Trophoblast cell (in vitro differentiated cells and primary cell): ENCODE results near the gene OR2A12.

Source experiments
- DNase-seq, 2 donors: peaks; one replicate each; pipeline ENCODE4 v3.0.0-alpha.2; 2016
- H2AFZ ChIP-seq: 2 replicates; pipeline ENCODE4 v1.6.1; 2013; ENCODE audit warnings: low read length, moderate library complexity, mild to moderate bottlenecking; ENCODE audit not compliant: insufficient read depth, poor library complexity
- H2AK5ac ChIP-seq: 2 replicates; pipeline ENCODE4 v1.6.1; 2013; ENCODE audit warnings: mild to moderate bottlenecking, low read length
- H2BK120ac ChIP-seq: 2 replicates; pipeline ENCODE4 v1.6.1; 2013; ENCODE audit warnings: low read length, mild to moderate bottlenecking, moderate library complexity; ENCODE audit not compliant: insufficient read depth, poor library complexity
- H2BK12ac ChIP-seq: 2 replicates; pipeline ENCODE4 v1.6.1; 2013; ENCODE audit warnings: mild to moderate bottlenecking, low read length, moderate library complexity
- H2BK5ac ChIP-seq: 2 replicates; pipeline ENCODE4 v1.6.1; 2013; ENCODE audit warnings: low read length, low read depth, moderate library complexity, mild to moderate bottlenecking; ENCODE audit not compliant: poor library complexity
- H3K14ac ChIP-seq: 2 replicates; pipeline ENCODE4 v1.6.1; 2013; ENCODE audit warnings: mild to moderate bottlenecking, low read length
- H3K18ac ChIP-seq: 2 replicates; pipeline ENCODE4 v1.6.1; 2013; ENCODE audit warnings: mild to moderate bottlenecking, low read length
- H3K23ac ChIP-seq: 2 replicates; pipeline ENCODE4 v1.6.1; 2013; ENCODE audit warnings: low read length
- H3K27ac ChIP-seq: 2 replicates; pipeline ENCODE4 v1.5.1; 2013; ENCODE audit warnings: low read depth, mild to moderate bottlenecking, inconsistent platforms, low read length, moderate library complexity
- H3K27me3 ChIP-seq: 2 replicates; pipeline ENCODE4 v1.6.1; 2013; ENCODE audit warnings: inconsistent platforms, mild to moderate bottlenecking, low read length, moderate library complexity; ENCODE audit not compliant: insufficient read depth
- H3K36me3 ChIP-seq, 2 experiments: 1 replicate in 1 of 2; 2 replicates in 1 of 2; pipeline ENCODE4 v1.6.1; 2013; ENCODE audit warnings: low read length in 2 of 2, mild to moderate bottlenecking in 2 of 2, moderate library complexity in 1 of 2; ENCODE audit not compliant: insufficient read depth in 2 of 2, control insufficient read depth in 1 of 2
- H3K4ac ChIP-seq: 2 replicates; pipeline ENCODE4 v1.6.1; 2013; ENCODE audit warnings: low read depth, mild to moderate bottlenecking, low read length, moderate library complexity
- H3K4me1 ChIP-seq, 2 experiments: 1 replicate in 1 of 2; 2 replicates in 1 of 2; pipeline ENCODE4 v1.6.1; 2013; ENCODE audit warnings: low read length in 2 of 2, mild to moderate bottlenecking in 2 of 2, moderate library complexity in 1 of 2; ENCODE audit not compliant: insufficient read depth in 2 of 2, control insufficient read depth in 1 of 2
- H3K4me2 ChIP-seq: 2 replicates; pipeline ENCODE4 v1.6.1; 2013; ENCODE audit warnings: inconsistent platforms, mild to moderate bottlenecking, low read length, moderate library complexity
- H3K4me3 ChIP-seq: 2 replicates; pipeline ENCODE4 v1.5.1; 2013; ENCODE audit warnings: mild to moderate bottlenecking, low read depth, low read length, inconsistent platforms
- H3K79me1 ChIP-seq: one replicate; pipeline ENCODE4 v1.6.1; 2013; ENCODE audit warnings: low read length
- H3K79me2 ChIP-seq: 2 replicates; pipeline ENCODE4 v1.6.1; 2013; ENCODE audit warnings: low read length, mild to moderate bottlenecking; ENCODE audit not compliant: control insufficient read depth, insufficient read depth, poor library complexity
- H3K9ac ChIP-seq: 2 replicates; pipeline ENCODE4 v1.6.1; 2013; ENCODE audit warnings: mild to moderate bottlenecking, low read length
- H3K9me3 ChIP-seq: 2 replicates; pipeline ENCODE4 v1.6.1; 2013; ENCODE audit warnings: low read depth, mild to moderate bottlenecking, control low read depth, inconsistent platforms, low read length; ENCODE audit not compliant: insufficient read depth
- H4K12ac ChIP-seq: 2 replicates; pipeline ENCODE4 v1.6.1; 2013; ENCODE audit warnings: low read depth, mild to moderate bottlenecking, low read length, moderate library complexity
- H4K8ac ChIP-seq: 2 replicates; pipeline ENCODE4 v1.6.1; 2013; ENCODE audit warnings: low read depth, mild to moderate bottlenecking, low read length, moderate library complexity
- H4K91ac ChIP-seq: one replicate; pipeline ENCODE4 v1.6.1; 2013; ENCODE audit warnings: low read depth, mild to moderate bottlenecking, low read length, moderate library complexity
- WGBS: extraction: QIAGEN DNeasy Blood & Tissue Kit; methylation state at CpG from one replicate; pipeline ENCODE4 v1.1.7; 2013; ENCODE audit warnings: missing lambda C conversion rate; ENCODE audit not compliant: insufficient read length, insufficient coverage; ENCODE audit errors: extremely low coverage; 5-methylcytosine and 5-hydroxymethylcytosine counted together

The OR2A12 gene

DNA sequence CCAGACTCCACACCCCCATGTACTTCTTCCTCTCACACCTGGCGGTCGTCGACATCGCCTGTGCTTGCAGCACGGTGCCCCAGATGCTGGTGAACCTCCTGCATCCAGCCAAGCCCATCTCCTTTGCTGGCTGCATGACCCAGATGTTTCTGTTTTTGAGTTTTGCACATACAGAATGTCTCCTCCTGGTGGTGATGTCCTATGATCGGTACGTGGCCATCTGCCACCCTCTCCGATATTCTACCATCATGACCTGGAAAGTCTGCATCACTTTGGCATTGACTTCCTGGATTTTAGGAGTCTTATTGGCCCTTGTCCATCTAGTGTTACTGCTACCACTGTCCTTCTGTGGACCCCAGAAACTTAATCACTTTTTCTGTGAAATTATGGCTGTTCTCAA, 11.7 kb upstream of the OR2A12 start:
- no peak overlapping the region for H3K14ac ChIP-seq
- no peak overlapping the region for H3K4ac ChIP-seq
- H2BK12ac ChIP-seq: no peak overlapping the region
- H3K27me3 ChIP-seq: no peaks in the 10 kb centered on the region
- no peak overlapping the region for H3K27ac ChIP-seq
- H3K4me3 ChIP-seq: no peak overlapping the region
- no peak overlapping the region for H3K23ac ChIP-seq
- no peak overlapping the region for H4K12ac ChIP-seq
- H3K9me3 ChIP-seq: no peaks in the 10 kb centered on the region
- H2AFZ ChIP-seq: no peak overlapping the region
- no CpG with 5 or more reads among the region's 8 CpGs for WGBS
- no peak overlapping the region for H2BK5ac ChIP-seq
- H3K36me3 ChIP-seq: no peaks in the 10 kb centered on the region
- no peak overlapping the region for H4K91ac ChIP-seq
- H2AK5ac ChIP-seq: no peak overlapping the region
- no peak overlapping the region for H4K8ac ChIP-seq
- H2BK120ac ChIP-seq: no peak overlapping the region
- H3K4me1 ChIP-seq: no peaks in the 10 kb centered on the region
- DNase-seq: no peak
- H3K79me2 ChIP-seq: no peaks in the 10 kb centered on the region
- H3K79me1 ChIP-seq: no peaks in the 10 kb centered on the region
- H3K18ac ChIP-seq: no peak overlapping the region
- no peak overlapping the region for H3K4me2 ChIP-seq
- no peak overlapping the region for H3K9ac ChIP-seq

DNA sequence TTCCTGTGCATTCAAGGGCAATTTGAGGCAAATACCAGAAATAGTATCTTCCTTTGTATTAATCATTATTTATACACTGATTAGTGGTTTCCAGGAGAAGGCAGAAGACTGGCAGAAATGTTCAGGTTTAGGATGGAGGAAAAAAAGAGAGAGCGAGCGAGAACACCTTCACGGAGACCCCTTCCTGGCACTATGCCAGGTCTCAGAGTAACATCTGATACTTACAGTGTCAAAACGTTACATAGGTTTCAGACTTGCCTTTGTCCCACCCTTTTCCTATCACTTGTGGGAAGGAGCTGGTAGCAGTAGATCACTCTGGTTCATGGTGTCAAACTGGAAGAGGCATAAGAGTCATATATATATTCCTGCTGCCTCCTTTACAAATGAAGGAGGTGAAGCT, 652 bp downstream of the OR2A12 start:
- Histone ChIP-seq H3K27me3 (no peaks in the 10 kb centered on the region), H3K27ac (no peak overlapping the region), H2BK120ac (no peak overlapping the region), H3K4me3 (no peak overlapping the region), H3K18ac (no peak overlapping the region), H3K4ac (no peak overlapping the region), H3K14ac (no peak overlapping the region), H4K91ac (no peak overlapping the region), H3K79me1 (no peaks in the 10 kb centered on the region), H4K8ac (no peak overlapping the region), H3K23ac (no peak overlapping the region), H3K36me3 (no peaks in the 10 kb centered on the region), H2BK12ac (no peak overlapping the region), H2AFZ (no peak overlapping the region), H4K12ac (no peak overlapping the region), H3K4me2 (no peak overlapping the region), H2BK5ac (no peak overlapping the region), H2AK5ac (no peak overlapping the region), H3K9me3 (no peaks in the 10 kb centered on the region), H3K4me1 (no peaks in the 10 kb centered on the region), H3K9ac (no peak overlapping the region), H3K79me2 (no peaks in the 10 kb centered on the region)
- WGBS: no CpG with 5 or more reads among the region's 4 CpGs
- no peak for DNase-seq

DNA sequence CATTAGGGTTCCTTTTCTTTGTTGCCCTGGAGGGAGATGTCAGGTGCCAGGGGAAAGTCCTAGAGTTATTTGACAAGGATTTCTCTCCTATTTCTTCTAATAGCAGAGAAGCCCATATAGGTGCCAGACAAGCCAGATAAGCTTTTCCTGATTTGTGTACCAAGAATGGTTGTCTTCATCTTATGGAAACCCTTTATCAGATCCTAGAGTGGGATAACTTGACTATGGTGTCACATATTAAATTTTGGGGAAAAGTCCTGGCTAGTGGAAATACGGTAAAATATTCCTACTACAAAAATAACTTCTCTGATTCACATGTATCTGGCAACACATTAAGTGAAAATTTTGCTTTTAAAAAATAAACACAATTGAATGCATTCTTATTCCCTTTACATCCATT, 1.2 kb downstream of the OR2A12 start:
- H3K9ac ChIP-seq: no peak overlapping the region
- no peak overlapping the region for H3K27ac ChIP-seq
- H3K18ac ChIP-seq: no peak overlapping the region
- no peaks in the 10 kb centered on the region for H3K36me3 ChIP-seq
- H2BK5ac ChIP-seq: no peak overlapping the region
- H2AFZ ChIP-seq: no peak overlapping the region
- no peaks in the 10 kb centered on the region for H3K79me1 ChIP-seq
- H3K4me2 ChIP-seq: no peak overlapping the region
- no peaks in the 10 kb centered on the region for H3K4me1 ChIP-seq
- no peak for DNase-seq
- no peaks in the 10 kb centered on the region for H3K9me3 ChIP-seq
- no peak overlapping the region for H4K8ac ChIP-seq
- no peak overlapping the region for H3K23ac ChIP-seq
- H3K79me2 ChIP-seq: no peaks in the 10 kb centered on the region
- H3K4ac ChIP-seq: no peak overlapping the region
- no peak overlapping the region for H2BK12ac ChIP-seq
- H3K4me3 ChIP-seq: no peak overlapping the region
- H4K12ac ChIP-seq: no peak overlapping the region
- H2AK5ac ChIP-seq: no peak overlapping the region
- no peak overlapping the region for H2BK120ac ChIP-seq
- no peak overlapping the region for H3K14ac ChIP-seq
- H4K91ac ChIP-seq: no peak overlapping the region
- no CpG with 5 or more reads among the region's 1 CpG for WGBS
- H3K27me3 ChIP-seq: no peaks in the 10 kb centered on the region

DNA sequence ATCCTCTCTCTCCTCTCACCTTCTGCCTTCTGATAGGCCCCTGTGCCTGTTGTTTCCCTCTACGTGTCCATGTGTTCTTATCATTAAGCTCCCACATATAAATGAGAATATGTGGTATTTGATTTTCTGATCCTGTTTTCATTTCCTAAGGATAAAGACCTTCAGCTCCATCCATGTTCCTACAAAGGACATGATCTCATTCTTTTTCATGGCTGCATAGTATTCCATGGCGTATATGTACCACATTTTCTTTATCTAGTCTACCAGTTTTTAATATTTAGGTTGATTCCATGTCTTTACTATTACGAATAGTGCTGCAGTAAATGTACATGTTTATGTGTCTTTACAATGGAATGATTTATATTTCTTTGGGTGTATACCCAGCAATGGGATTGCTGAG, 4.6 kb downstream of the OR2A12 start:
- Histone ChIP-seq H3K23ac (no peak overlapping the region), H3K79me1 (no peaks in the 10 kb centered on the region), H3K14ac (no peak overlapping the region), H3K4me2 (no peak overlapping the region), H2BK12ac (no peak overlapping the region), H4K8ac (no peak overlapping the region), H3K4ac (no peak overlapping the region), H3K9ac (no peak overlapping the region), H2BK120ac (no peak overlapping the region), H3K27me3 (no peaks in the 10 kb centered on the region), H4K12ac (no peak overlapping the region), H2AFZ (no peak overlapping the region), H3K4me3 (no peak overlapping the region), H3K9me3 (peaks cover 2% of the 10 kb centered on the region), H3K79me2 (no peaks in the 10 kb centered on the region), H4K91ac (no peak overlapping the region), H3K4me1 (no peaks in the 10 kb centered on the region), H3K27ac (no peak overlapping the region), H3K36me3 (no peaks in the 10 kb centered on the region), H3K18ac (no peak overlapping the region), H2BK5ac (no peak overlapping the region), H2AK5ac (no peak overlapping the region)
- DNase-seq: no peak
- no CpG with 5 or more reads among the region's 3 CpGs for WGBS

DNA sequence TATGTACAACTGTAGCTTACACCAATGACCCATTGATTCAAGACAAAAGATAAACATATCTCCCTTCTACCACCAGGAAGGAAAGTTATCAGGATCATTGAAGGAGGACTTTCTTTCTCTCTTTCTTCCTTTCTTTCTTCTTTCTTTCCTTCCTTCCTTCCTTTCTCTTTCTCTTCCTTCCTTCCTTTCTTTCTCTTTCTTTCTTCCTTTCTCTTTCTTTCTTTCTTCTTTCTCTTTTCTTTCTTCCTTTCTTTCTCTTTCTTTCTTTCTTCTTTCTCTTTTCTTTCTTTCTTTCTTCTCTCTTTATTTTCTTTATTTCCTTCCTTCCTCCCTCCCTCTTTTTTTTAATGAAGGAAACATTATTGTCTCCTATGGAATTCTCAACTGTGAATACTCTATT, 12.7 kb downstream of the OR2A12 start:
- no peak overlapping the region for H4K8ac ChIP-seq
- H3K4me1 ChIP-seq: no peaks in the 10 kb centered on the region
- H3K18ac ChIP-seq: no peak overlapping the region
- no peak overlapping the region for H2AFZ ChIP-seq
- H3K27ac ChIP-seq: no peak overlapping the region
- H3K27me3 ChIP-seq: no peaks in the 10 kb centered on the region
- H3K14ac ChIP-seq: no peak overlapping the region
- no peak overlapping the region for H2BK120ac ChIP-seq
- H3K79me2 ChIP-seq: no peaks in the 10 kb centered on the region
- H3K36me3 ChIP-seq: no peaks in the 10 kb centered on the region
- no peak overlapping the region for H3K4ac ChIP-seq
- H4K91ac ChIP-seq: no peak overlapping the region
- no peak overlapping the region for H2BK5ac ChIP-seq
- no peaks in the 10 kb centered on the region for H3K79me1 ChIP-seq
- no peak overlapping the region for H3K4me2 ChIP-seq
- H3K9ac ChIP-seq: no peak overlapping the region
- no peak overlapping the region for H3K4me3 ChIP-seq
- DNase-seq: no peak
- peaks cover 2% of the 10 kb centered on the region for H3K9me3 ChIP-seq
- no peak overlapping the region for H2AK5ac ChIP-seq
- no peak overlapping the region for H3K23ac ChIP-seq
- H2BK12ac ChIP-seq: no peak overlapping the region
- H4K12ac ChIP-seq: no peak overlapping the region
